GM19238 (cell line): ENCODE measurements around the gene THSD1.

ENCODE experiments used
- DNase-seq: peaks from one replicate; pipeline ENCODE4 v3.0.0; 2011; ENCODE audit warnings: low spot score; ENCODE audit not compliant: insufficient read length

Gene THSD1

DNA sequence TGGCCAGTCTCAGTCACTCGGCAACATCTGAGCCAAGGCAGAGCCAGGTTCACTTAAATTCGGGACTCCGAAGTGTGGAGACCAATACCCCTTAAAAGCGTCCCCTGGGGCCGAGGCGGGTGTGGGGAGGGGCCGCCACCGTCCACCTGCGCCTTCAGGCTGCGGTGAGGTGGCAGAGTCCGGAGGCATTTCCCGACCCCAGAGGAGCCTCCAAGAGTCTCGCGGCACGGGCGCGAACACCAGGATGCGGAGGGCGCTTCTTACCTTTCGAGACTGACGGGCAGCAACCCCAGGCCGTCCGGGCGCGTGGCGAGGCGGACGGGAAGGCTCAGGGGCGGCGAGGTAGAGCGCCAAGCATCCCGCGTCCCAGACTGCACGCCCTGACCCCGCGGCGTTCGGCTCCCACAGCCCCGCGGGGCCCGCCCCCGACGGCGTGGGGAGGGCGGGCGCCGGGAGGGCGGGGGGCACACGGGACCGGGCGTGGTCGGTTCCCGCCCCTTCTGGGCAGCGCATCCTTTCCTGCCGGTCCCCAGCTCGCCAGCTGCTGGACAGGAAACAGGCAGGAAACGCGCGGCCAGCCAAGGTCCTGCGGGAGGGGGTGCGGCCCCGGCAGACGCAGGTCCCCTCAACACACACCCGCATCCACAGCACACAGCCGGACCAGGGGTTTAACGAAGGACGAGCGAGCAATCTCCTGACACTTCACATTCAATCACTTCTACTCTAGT is at the start of gene THSD1:
Gene THSD1, minus strand, starts transcription at position 406 of the 728 bp plus-strand sequence. CDS start 3,572 bp downstream, outside the sequence.
- peak; percentile 13 for DNase-seq

- DNase-seq = peak; percentile 56
Measured at GRCh38 chr13:52455677-52456041, 49.7 kb upstream of the THSD1 start.

GRCh38 chr13:52454820-52455676 is 49.1 kb upstream of the THSD1 start, which contains the start of gene CKAP2:
CKAP2 (plus strand) TSS chr13:52455478; CDS start chr13:52455557, 79 bp downstream.
- peak; percentile 84 for DNase-seq

DNA sequence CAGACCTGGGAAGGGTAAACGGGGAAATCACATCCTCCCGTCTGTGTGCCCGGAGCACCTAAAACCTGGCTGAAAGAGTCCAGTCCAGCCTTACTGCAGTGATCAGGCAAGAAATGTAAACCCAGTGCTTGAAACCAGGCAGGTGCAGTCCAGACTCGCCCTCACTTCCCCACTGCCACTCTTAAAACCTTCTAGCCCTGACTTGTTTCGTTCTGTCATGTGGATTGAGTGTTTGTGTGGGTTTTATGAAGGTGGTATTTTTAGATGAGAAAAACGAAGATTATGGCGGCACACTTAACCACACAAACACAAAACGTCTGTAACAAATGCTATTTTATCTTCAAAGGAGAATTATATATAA is 48.5 kb upstream of the THSD1 start:
- DNase-seq = peak; percentile 16

DNA sequence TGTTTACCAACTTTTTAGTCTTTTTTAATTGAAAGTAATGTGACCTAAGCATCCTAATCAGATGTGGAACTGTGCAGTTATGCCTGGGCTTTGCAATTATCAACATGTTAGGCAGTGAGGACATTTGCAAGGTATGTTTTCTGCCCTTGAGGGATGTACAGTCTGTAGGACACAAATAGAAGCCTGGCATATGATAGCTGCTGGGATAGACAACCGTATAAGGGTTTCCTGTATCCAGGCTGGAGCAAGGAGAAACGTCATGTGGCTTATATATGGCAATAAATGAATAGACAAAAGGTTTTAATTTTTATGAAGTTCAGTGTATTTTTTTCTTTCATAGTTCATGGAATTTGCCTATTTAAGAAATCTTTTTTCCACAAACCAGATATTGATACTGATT is 46.5 kb upstream of the THSD1 start:
- DNase-seq = no peak

DNA sequence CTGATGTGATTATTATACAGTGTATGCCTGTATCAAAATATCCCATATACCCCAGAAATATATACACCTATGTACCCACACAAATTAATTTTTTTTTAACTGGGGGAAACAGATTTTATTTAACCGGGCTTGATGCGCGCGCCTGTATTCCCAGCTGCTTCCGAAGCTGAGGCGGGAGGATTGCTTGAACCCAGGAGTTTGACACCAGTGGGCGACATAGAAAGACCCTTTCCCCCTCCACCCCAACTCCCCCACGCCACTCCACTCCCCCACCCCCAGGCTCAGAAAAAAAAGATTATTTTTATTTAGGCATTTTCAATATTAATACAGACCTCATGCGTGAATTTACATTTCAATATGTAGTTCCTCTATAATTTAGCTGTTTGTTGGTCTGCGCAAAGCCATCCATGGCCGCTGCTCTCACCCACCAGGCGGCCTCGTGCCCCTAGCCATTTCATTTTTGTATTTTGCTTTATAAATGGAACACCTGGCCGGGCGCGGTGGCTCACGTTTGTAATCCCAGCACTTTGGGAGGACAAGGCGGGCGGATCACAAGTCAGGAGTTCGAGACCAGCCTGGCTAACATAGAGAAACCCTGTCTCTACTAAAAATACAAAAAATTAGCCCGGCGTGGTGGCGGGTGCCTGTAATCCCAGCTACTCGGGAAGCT is 45.3 kb upstream of the THSD1 start:
- no peak for DNase-seq

- DNase-seq = no peak
Measured at GRCh38 chr13:52450793-52451116, 44.8 kb upstream of the THSD1 start.

DNA sequence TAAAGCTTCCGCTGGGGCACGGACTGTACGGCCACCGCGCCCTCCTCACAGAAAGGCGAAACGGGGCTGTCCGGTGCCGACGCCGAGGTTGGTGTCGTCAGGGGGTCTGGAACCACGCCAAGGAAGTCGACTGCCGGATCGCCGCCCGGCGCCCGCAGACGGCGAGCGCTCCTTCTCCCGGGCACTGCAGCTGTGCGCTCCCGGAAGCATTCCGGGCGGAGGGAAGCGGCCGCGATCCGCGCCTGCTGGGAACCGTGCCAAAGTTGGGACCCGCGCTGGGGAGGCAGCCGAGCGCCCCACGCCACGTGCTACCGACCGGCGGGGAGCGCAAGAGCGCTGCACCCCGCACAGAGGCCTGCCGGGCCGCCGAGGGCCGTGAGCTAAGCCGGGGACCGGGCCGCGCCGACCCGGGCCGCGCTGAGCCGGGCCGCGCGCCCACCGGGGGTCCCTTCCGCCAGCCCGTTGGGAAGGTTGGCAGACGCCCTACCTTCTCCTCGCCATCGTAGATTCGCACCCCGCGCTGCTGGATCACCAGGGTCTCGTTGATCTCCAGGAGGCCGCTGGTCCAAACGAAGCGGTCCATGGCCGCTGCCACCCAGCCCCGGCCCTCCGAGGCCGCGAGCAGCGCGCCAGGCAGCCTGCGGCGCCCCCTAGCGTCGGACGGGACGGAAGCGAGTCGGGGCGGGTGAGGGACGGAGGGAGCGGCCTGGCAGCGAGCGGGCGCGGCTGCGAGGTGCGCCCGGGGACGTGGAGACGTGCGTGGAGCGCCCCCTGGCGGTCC is 44.2 kb upstream of the THSD1 start, which contains the start of gene VPS36:
Gene VPS36, minus strand, starts transcription at position 623 of the 781 bp plus-strand sequence. Its CDS starts 40 bp downstream, at position 583.
- DNase-seq = peak; percentile 83

GRCh38 chr13:52449331-52450011 is 43.5 kb upstream of the THSD1 start:
- no peak for DNase-seq

- DNase-seq = no peak
Measured at GRCh38 chr13:52447815-52448552, 42.0 kb upstream of the THSD1 start.

GRCh38 chr13:52447354-52447753 is 41.4 kb upstream of the THSD1 start:
- no peak for DNase-seq

- no peak for DNase-seq
Measured at GRCh38 chr13:52446265-52446664, 40.3 kb upstream of the THSD1 start.

DNA sequence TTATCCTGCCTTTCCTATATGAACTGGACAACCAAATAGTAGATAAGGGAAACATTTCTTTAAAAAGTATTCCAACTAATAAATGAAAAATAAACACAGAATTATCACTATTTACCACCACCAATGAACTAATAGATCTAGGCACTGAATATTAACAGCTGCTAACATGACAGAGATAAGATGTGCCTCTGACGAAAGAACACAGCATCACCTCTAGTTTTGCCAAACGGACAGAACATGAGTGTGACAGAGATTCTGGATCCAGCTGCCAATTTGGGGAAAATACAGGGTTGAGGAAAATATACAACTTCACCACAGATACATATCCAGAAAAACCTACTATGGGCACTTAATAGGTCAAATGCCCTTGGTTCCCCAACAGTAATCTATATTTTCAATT is 26.5 kb upstream of the THSD1 start:
- no peak for DNase-seq

GRCh38 chr13:52428295-52428694 is 22.3 kb upstream of the THSD1 start:
- no peak for DNase-seq

DNA sequence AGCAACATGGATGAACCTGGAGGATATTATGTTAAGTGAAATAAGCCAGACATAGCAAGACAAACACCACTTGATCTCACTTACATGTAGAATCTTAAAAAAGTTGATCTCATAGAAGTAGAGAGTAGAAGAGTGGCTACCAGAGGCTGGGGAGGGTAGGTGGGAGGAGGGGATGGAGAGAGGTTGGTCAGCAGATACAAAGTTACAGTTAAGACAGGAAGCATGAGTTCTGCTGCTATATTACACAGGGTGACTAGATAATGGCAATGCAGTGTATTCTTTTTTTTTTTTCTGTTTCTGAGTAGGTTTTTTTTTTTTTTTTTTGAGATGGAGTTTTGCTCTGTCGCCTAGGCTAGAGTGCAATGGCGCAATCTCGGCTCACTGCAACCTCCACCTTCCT is 15.2 kb upstream of the THSD1 start:
- DNase-seq = no peak

DNA sequence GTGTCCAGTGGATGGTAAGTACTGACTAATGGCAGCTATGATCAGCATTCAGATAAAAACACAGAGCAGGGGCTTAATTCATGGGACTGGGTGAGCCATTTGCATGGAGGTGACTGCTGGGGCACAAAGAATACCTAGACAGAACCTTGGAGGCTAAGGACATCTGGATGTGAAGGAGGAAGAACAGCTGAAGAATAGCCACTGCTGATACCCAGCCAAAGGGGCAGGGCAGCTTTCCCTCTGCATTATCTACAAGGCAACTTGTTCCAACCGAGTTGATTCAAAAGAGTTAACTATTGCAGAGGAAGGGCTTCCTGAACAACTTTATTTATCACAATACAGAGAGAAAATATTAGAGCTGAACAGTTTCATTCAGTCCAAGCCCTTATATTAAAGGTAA is 13.1 kb upstream of the THSD1 start:
- no peak for DNase-seq

DNA sequence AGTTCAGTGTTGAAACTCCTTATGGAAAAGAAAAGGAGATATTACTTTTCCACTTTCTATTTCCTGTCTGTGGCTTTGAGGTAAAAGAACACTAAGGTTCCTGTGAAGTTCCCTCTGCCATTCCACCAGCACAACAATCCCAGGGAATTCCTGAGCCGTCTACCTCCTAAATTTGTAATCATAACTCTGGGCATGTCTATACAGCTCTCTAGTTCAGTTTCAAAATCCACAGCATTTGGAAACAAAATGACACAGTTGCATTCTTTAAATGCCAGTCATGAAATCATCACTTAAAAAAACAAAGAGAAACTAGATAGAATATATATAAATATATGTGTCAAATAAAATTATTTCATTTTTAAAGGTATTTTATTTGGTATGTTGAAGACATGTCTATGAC is 9.0 kb upstream of the THSD1 start:
- no peak for DNase-seq

- DNase-seq = no peak
Measured at GRCh38 chr13:52414051-52414450, 8.1 kb upstream of the THSD1 start.

GRCh38 chr13:52412128-52412527 is 6.2 kb upstream of the THSD1 start:
- no peak for DNase-seq

- DNase-seq = peak; percentile 16
Measured at GRCh38 chr13:52411629-52412028, 5.7 kb upstream of the THSD1 start.
